NOMO-1 treated with DMSO at 0.1 percent for 48 hours (cell line): ENCODE results near the gene ATF6.
"Not testable (repeated sequence)": the region's sequence is repeated elsewhere in the genome, so short reads cannot be mapped to it uniquely, and the experiment has no call there.

Source experiments
- DNase-seq: peaks from one replicate; lab custom pipeline; 2025; ENCODE audit not compliant: unreplicated experiment; lab: John Stamatoyannopoulos, UW

ATF6 gene

DNA sequence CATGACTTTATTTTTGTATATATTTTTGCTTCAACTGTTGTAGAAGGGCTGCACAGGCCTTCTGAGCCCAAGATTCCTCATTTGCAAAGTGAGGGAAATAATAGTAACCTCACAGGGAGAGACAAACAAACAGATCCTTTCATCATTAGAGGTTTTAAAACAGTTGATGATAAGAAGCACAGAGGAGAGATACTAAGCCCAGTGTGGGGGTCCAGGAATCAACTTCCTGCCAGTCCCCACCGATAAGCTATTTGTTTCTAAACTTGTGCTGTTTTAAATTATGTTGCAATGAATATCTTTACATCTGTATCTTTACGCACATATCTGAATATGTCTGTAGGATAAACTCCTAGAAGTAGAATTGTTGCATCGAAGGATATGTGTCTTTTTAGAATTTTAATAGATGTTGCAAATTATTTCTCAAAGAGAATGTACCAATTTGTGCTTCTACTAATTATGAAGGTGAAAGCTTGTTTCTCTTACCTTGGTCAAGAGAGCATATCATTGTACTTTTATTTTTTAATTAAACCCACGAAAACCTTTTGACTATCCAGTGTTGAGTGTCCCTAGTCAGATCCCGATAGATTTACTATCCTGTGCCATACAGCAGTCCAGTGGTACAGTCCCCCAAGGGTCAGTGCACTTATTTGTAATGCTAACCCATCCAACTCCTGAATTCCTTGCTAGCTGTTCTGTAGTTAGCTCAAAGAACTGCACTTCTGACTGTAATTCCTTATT, 34.0 kb upstream of the ATF6 start:
- DNase-seq: no peak

DNA sequence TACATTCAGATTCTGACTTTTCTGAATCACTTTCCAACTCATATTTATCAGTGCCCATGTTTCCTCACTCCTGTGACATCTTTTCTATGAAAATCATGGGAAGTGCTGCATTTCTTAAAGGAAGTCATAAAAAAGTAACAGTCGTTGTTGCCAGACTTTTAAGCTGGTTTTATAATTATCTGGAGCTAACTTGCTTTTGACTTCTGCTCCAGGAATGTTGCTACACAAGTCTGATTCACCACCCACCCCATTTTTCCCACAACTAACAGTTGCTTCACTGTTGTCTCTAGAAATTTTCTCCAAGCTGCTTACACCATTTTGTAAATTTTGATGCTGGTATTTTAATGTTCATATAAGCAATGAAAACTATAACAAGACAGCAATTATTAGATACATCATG, 32.6 kb upstream of the ATF6 start:
- DNase-seq: peak; percentile 56

DNA sequence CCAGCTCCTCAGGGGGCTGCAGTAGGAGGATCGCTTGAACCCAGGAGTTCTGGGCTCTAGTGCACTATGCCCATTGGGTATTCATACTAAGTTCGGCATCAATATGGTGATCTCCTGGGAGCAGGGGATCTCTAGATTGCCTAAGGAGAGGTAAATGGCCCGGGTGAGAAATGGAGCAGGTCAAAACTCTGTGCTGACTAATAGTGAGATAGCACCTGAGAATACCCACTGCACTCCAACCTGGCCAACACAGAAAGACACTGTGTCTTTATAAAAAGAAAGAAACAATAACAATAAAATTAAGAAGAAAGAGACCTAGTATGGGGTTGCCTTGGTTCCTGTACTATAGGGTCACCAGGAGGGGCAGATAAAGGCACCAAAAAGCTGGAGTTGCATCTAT, 30.3 kb upstream of the ATF6 start:
- DNase-seq: no peak

DNA sequence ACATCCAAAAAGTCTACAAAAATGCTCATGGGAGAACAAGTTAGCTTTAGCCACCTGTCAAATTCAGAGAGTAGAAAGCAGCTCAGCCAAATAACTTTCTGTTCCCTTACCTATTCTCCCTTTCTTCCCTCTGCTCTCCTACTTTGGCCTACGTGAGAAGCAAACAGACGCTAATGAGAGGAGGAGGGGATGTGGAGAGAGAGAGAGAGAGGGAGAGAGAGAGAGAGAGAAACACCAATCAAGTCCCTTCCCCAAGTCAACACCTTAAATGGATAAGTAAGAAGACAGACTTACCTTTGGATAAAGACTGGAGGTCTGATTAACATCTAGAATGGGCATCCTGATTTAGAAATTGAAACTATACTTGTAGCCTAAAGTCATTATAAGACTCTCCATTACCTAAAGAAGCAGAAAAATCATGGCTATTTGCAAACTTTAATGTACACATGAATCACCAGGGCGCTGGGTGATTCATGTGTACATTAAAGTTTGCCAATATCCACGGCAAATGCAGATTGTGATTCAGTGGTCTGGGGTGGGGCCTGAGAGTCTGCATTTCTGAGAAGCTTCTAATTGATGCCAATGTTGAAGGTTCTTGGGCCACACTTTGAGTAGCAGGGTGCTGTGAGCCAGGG, 29.7 kb upstream of the ATF6 start:
- DNase-seq: peak; percentile 22

DNA sequence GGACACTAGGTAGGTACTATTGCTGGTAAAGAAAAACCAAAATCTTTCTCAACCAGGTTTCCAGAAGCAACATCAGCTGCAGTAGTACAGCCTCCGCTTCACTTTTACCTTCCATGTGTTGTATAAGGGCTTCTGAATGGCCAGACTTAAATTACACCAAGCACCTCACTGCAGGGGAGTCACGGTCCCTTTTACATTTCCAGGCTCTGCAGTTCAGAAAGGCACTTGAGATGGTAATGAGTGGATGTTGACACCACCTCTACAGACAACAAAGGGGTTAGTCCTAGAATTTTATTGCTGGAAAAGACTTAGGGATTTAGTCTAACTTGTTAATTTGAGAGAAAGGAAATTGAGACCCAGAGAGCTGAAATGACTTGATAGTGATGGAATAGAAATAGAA, 28.5 kb upstream of the ATF6 start:
- no peak for DNase-seq

DNA sequence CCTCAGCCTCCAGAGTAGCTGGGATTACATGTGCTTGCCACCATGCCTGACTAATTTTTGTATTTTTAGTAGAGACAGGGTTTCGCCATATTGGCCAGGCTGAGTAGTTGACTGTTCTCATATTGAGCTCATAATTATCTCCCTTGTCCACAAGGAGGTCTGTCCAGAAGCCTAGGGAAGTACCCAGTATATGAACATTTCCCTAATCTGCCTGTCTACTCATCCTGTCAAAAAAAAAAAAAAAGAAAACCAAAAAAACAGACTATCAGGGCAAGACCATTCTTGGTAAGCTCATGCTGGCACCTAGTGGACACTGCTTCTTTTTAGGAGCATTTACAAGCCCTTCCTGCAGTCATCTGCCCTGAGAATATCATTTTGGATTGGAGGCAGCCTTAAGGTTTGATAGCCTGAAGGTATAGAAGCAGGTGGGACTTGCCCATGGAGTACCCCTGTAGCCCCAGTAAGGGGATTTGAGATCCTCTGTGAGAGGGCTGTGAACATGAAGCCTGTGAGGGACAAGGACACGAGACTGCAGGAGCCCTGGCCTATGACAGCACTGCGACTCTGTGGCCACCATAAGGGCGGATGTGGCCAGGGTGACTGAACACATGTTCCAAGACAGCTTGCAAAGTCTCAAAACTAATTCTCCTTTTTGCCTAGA, 27.4 kb upstream of the ATF6 start:
- peak; percentile 94 for DNase-seq

DNA sequence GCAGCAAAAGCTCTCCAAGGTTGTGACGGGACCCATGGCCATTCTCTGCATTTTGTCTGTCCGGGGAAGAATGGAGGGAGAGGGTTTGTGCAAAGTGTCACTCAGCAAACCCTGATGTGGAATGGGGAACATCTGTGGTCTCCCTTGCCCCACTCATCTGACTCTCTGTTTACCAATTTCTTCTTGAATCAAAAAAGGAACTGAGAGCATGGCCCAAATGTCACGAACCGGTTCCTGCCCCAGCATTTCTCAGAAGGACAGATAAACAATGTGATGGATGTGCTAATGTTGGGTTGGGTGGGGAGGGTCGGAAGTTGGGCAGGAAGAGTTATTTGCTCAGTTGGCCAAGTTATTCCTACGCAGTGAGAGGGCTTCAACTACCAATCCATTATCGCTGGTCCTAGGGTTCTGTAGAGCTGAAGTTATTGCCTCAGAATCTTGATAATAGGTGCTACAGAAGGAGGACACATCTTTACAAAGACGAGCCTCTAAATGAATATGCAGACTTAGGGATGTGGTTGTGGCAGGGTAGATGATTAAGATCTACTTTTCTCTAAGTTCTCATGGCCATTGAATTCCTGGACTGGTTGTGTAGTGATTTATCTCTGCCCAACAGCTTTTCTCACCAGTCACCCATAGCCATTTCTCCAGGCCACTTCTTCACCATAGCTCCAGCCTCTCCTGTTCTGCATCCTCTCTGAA, 26.1 kb upstream of the ATF6 start:
- peak; percentile 45 for DNase-seq

DNA sequence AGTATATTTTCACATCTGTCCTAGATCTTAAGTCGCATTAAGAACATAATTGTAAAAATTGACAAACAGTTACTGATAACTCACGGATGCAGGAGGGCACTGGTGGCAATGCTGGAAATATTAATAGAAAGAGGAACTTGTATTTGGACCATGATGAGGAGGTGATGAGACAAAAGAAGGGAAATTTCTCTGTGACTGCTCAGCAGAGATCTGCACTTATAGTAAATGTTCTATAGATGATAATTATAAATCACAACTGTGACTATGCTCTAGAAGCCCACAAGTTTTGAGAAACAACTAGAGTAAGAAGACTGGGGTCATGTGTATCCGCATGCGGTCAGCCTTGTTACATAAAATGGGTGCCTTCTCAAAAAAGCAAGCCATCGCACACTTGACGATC, 25.2 kb upstream of the ATF6 start:
- peak; percentile 51 for DNase-seq

DNA sequence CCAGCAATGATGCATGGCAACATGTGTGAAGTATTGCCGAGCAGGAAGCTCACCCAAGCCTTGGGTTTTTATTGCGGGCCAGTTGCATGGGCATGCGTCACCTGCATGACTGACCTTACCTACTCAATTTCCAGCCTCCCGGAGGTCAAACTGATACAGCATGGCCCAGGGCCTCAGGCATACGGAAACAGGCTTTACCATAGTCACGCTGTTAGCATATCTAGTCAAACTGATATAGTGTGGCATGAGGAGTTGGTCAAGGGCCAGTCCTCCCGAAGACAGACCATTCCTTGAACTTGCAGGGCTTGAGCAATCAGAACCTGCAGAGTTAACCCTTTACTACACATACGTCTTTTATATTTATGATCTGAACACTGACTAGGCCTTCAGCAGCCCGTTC, 22.9 kb upstream of the ATF6 start:
- DNase-seq: no peak

DNA sequence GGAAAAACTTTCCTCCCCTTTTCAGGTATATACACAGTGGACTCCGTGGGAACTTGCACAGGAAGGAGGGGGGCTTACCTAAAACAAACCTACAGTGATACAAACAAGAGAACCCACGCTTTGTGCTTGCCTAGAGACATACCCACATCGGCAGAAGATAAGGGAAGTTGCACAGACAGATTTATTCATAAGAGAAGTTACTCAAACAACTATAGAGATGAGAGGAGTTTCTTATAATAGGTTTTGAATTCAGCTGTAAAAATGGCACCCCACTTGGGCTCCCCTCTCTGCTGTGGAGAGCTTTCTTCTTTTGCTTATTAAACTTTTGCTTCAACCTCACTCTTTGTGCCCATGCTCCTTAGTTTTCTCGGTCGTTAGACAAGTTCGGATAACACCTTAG, 18.3 kb upstream of the ATF6 start:
- peak; percentile 66 for DNase-seq

DNA sequence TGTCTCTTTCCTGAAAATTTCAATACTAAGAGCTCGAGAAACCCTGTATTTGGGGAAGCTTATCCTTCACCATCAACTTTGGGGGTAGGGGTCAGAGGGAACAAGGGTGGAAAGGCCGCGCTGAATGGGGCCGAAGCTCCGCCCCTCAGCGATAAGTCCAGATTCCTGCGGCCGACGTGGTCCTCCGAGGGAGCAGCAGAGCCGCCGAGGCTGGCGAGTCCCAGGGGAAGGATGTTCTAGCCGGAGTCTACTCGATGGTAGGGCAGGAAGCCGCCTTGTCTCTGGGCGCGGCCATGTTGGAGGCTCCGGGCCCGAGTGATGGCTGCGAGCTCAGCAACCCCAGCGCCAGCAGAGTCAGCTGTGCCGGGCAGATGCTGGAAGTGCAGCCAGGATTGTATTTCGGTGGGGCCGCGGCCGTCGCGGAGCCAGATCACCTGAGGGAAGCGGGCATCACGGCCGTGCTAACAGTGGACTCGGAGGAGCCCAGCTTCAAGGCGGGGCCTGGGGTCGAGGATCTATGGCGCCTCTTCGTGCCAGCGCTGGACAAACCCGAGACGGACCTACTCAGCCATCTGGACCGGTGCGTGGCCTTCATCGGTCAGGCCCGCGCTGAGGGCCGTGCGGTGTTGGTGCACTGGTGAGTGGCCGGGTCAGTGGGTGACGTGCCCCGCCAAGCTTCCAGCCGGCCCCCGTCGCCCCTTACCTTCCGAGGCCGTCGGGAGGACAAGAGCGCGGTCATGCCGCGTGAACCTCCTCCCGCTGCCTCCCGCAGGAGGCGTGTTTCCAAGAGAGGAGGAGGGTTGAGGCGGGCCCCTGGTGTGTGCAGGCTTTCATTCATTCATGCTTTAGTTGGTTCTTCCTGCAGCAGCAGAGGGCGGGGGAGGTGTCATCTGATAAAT, 16.4 kb upstream of the ATF6 start, which contains the start of gene DUSP12:
Gene DUSP12, plus strand, starts transcription at position 278 of the 899 bp plus-strand sequence. Its CDS starts 16 bp downstream, at position 294.
- peak; percentile 95 for DNase-seq

DNA sequence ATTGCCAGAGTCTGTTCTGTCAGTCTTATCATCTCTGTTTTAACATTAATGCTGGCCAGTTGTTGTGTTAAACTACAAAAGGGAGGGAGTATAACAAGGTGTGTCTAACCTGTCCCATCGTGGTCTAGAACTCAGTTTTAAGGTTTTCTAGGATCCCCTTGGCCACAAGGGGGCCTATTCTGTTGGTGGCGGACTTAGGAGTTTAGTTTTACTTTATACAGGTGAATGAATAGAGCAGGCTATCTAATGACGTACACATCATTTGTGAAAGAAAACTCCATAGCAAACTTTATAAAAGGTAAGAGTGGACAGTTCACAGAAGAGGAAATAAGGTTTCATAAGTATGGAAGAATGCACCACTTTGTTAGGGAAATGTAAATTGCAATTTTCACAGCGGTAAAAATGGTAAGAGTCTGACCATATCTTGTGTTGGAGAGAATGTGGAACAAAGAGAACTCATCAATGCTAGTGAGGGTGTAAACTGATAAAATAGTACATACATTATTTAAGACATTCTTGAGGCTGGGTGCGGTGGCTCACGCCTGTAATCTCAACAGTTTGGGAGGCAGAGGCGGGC, 2.5 kb upstream of the ATF6 start:
- DNase-seq: peak; percentile 33

DNA sequence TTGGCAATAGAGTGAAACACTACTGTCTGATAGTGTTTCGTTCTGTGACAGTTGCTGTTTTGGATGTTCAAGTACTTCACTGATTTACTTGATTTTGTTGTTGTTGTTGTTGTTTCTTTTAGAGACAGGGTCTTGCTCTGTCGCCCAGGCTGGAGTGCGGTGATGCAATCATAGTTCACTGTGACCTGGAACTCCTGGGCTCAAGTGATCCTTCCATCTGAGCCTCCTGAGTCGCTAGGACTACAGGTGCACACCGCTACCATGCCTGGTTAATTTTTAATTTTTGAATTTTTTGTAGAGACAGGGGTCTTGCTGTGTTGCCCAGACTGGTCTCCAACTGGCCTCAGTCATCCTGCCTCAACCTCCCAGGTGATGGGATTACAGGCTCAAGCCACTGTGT, 2.3 kb downstream of the ATF6 start:
- no peak for DNase-seq

DNA sequence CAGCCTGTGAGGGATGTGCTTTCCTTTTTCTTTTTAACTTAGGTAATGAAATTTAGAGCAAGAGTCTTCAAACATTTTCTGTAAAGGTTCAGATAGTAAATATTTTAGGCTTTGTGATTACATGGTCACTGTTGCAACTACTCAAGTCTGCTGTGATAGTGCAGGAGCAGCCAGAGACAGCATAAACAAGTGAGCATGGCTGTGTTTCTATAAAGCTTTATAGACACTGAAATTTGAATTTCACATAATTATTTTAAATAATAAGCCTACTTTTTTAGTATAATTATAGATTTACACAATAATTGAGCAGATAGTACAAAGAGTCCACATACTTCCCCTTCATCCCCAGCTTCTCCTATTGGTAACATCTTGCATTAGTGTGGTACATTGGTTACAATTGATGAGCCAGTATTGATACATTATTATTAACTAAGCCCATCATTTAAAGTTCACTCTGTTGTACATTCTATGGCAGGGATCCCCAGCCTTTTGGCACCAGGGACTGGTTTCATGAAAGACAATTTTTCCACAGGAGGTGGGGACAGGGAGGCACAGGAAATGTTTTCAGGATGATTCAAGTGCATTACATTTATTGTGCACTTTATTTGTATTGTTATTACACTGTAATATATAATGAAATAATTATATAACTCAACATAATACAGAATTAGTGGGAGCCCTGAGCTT, 3.0 kb downstream of the ATF6 start:
- DNase-seq: no peak

DNA sequence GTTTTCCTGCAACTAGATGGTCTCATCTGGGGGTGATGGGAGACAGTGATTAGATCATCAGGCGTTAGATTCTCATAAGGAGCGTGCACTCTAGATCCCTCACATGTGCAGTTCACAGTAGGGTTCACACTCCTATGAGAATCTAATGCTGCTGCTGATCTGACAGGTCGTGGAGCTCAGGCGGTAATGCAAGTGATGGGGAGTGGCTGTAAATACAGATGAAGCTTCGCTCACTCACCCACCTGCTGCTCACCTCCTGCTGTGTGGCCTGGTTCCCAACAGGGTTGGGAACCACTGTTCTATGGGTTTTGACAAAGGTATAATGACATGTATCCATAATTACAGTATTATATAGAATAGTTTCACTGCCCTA, 3.5 kb downstream of the ATF6 start:
- DNase-seq: not testable (repeated sequence)

DNA sequence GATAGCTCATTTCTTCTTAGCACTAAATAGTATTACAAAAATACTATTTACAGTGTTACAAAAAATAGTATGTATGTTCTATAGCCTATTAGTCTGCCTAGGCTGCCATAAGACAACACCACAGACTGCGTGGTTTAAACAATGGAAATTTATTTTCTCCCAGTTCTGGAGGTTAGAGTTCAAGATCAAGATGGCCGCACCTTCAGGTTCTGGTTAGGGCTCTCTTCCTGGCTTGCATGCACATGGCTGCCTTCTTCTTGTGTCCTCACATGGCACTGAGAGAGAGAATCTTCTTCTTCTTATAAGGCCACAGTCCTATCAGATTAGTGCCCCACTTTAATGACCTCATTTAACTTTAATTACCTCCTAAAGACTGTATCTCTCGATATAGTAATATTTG, 4.1 kb downstream of the ATF6 start:
- DNase-seq: no peak

DNA sequence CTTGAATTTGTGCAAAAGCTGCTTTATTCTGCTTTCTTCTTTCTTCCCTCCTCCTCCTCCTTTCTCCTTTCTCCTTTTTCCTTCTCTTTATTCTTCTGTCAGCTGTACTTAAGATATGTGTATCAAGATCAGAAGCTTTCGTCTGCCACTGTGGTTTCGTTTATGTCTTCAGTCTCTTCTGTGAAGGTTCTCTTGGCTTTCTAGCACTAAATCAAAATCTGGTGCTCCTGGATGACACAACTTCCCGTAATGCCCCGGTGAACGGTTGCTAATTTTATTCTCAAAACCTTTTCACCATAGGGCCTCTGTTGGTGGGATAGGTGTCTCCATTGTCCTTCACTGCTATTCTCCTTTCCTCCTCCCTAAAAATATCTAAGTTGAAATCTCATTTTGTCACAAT, 5.0 kb downstream of the ATF6 start:
- peak; percentile 22 for DNase-seq

DNA sequence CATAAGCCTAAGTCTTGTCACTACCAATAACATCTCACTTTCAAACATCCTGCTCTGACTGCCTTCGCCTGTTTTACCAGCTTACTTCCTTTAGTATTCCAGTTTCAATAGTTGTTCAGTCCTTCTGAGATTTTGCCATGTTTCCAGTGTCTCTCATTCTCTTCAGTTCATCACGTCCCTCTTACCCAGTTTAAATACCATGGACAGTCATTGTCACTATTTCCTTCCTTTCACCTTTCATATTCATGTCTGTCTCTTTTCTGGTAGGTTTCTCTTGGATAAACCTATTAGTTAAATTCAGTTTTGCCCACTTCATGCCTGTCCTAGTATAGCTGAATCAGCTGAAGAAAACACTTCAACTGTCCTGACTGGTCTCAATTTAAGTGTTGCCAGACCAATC, 5.9 kb downstream of the ATF6 start:
- DNase-seq: no peak

DNA sequence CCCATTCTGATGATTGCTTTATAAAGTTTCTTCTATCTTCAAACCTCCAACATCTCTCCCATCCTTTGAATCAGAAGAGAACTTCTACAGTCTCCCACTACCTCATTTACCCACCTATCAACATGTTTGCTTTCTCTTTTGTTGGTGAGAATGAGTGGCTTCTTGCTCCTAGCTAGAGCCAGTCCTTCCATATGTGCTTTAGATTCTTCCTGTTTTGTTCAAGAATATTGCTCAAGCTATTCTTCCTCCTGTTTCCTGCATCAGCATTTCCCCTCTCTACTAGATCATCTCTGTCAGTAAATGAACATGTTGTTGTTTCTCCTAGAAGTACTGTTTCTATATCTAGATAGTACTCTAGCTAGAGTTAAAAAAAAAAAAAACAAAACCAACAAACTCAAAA, 6.3 kb downstream of the ATF6 start:
- peak; percentile 75 for DNase-seq

DNA sequence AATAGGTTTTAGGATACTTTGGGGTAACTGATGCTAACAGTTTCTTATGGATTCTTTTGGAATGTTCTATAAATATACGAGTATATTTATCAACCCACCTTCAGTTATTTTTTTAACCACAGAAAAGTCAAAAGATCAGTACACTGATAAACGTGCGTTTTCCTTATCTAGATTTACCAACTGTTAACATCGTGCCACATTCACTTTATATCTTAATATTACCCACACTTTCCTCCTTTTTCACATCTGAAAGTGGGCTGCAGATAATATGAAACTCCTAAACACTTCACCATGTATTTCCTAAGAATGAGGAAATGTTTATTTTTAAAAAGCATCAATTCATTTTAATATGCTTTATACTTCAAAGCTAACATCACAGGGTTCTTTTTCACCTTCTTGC, 7.7 kb downstream of the ATF6 start:
- no peak for DNase-seq
